Keratinocyte (primary cell): ENCODE results near the gene POMT2.

Experiments used
- CTCF ChIP-seq, 3 experiments: IDR thresholded peaks in 1 of 3; conservative IDR thresholded peaks in 1 of 3; optimal IDR thresholded peaks in 1 of 3; 2 replicates in 2 of 3; 3 replicates in 1 of 3; pipeline versions ENCODE3 to v1.5.1; 2011; ENCODE audit warnings: low read length in 3 of 3, mild to moderate bottlenecking in 3 of 3, moderate library complexity in 2 of 3, control low read depth in 1 of 3, inconsistent platforms in 1 of 3; ENCODE audit not compliant: insufficient read depth in 2 of 3; ENCODE audit errors: extremely low read depth in 1 of 3
- EZH2 ChIP-seq: IDR thresholded peaks from one replicate; pipeline ENCODE4 v1.6.1; 2012; ENCODE audit warnings: inconsistent platforms, mild to moderate bottlenecking, low read length, moderate library complexity

DNA sequence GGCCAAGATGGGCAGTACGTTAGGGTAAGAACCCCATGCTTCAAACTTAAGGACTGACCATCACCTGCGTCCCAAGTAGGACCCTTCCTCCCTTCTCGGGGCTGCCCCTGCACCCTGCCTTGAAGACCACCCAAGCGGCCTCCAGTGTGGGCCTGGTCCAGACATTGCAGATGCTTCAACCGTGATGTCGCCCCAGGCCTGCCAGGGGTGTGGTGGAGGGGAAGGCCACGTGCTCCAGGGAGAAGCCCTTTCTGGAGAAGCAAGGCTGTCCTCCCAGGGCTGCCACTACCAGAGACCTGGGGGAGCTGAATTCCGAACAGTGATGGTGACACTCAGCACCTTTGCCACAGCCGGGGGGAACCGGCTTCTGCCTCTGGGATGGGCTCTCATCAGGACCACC lies 63.0 kb downstream of the POMT2 start:
- TF ChIP-seq CTCF (optimal IDR thresholded peaks at IDR 0.05 in 1 of 3, IDR thresholded peaks at IDR 0.05 in 1 of 3, conservative IDR thresholded peaks at IDR 0.05 in 1 of 3; ENCODE audit: extremely low read depth in 1 of 3, insufficient read depth in 2 of 3, low read length in 3 of 3) (no peak), EZH2 (no peak)
